Upper lobe of right lung (tissue), 1 donor: ENCODE data around the gene CACUL1. TPM values are rescaled to one million over a fixed set of nuclear protein-coding genes. Genes with fewer than 3 reads are reported as not detected.

ENCODE experiments used
- ATAC-seq: fragments of 200-7000 bp; cut with Tn5 transposase; one replicate; pipeline ENCODE4 v1.9.1; 2020; ENCODE audit warnings: mild to moderate bottlenecking, moderate library complexity
- DNase-seq: peaks from one replicate; pipeline ENCODE4 v3.0.0-alpha.2; 2020
- H3K27ac ChIP-seq: fragments of 200-600 bp; one replicate; pipeline ENCODE4 v1.8.0; 2022
- H3K27me3 ChIP-seq: fragments of 200-600 bp; one replicate; pipeline ENCODE4 v1.8.0; 2022; ENCODE audit warnings: mild to moderate bottlenecking
- H3K36me3 ChIP-seq: fragments of 200-600 bp; one replicate; pipeline ENCODE4 v1.8.0; 2022
- H3K4me1 ChIP-seq: fragments of 200-600 bp; one replicate; pipeline ENCODE4 v1.8.0; 2022
- H3K4me3 ChIP-seq: fragments of 200-600 bp; one replicate; pipeline ENCODE4 v1.8.0; 2022; ENCODE audit warnings: mild to moderate bottlenecking
- H3K9me3 ChIP-seq: fragments of 200-600 bp; one replicate; pipeline ENCODE4 v1.8.0; 2022
- intact Hi-C: fragments of 100-400 bp; cut with DNase I; formaldehyde crosslinking; loops from one replicate; pipeline ENCODE4 v1.11.0; 2022
- total RNA-seq: library from RNA; stranded (reverse); fragmentation: NEBNext Ultra II Directional; extraction: Animal tissue kit (Norgen Biotek cat#: 25700); gene quantifications from one replicate; pipeline ENCODE4 v1.2.1, GENCODE V29; 2021
- TF ChIP-seq, protein P1 (sequence below): fragments of 200-600 bp; IDR thresholded peaks from one replicate; pipeline ENCODE4 v1.8.0; 2022; ENCODE audit warnings: antibody characterized with exemption
- donor health status: DM: no; HTN: yes; CAD: no; lungs with severe emphysema.

CACUL1 gene
- total RNA-seq, 1 donor from 2014 or later: 47.7 TPM

GRCh38 chr10:118689070-118689858 lies 65.5 kb downstream of the CACUL1 start:
- Histone ChIP-seq H3K36me3 (peaks cover 66% of the 10 kb centered on the region), H3K4me1 (no peaks in the 10 kb centered on the region), H3K4me3 (no peak overlapping the region), H3K27ac (no peak overlapping the region), H3K9me3 (no peaks in the 10 kb centered on the region), H3K27me3 (no peaks in the 10 kb centered on the region)
- DNase-seq (no peak), ATAC-seq (no peak)
- TF ChIP-seq, protein P1, sequence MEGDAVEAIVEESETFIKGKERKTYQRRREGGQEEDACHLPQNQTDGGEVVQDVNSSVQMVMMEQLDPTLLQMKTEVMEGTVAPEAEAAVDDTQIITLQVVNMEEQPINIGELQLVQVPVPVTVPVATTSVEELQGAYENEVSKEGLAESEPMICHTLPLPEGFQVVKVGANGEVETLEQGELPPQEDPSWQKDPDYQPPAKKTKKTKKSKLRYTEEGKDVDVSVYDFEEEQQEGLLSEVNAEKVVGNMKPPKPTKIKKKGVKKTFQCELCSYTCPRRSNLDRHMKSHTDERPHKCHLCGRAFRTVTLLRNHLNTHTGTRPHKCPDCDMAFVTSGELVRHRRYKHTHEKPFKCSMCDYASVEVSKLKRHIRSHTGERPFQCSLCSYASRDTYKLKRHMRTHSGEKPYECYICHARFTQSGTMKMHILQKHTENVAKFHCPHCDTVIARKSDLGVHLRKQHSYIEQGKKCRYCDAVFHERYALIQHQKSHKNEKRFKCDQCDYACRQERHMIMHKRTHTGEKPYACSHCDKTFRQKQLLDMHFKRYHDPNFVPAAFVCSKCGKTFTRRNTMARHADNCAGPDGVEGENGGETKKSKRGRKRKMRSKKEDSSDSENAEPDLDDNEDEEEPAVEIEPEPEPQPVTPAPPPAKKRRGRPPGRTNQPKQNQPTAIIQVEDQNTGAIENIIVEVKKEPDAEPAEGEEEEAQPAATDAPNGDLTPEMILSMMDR: no peak
- intact Hi-C loops: no loop called here

DNA sequence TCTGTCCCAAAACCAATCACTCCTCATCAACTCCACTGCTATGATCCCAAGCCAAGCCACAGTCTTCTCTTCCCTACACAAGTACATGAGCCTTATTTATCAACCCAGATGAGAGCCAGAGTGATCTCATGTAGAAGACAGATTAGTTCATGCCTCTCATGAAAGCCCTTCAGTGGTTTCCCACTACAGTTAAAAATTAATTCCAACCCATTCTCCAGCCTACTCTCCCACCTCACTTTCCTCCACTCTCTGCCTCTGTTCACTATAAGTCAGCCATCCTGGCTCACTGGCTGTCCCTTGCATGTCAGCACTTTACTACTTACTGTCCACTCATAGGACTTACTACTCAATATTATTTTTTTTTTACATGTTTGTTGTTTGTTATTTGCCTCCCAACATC lies 67.3 kb downstream of the CACUL1 start:
- Histone ChIP-seq H3K36me3 (peaks cover 79% of the 10 kb centered on the region), H3K4me1 (no peaks in the 10 kb centered on the region), H3K27me3 (no peaks in the 10 kb centered on the region), H3K27ac (no peak overlapping the region), H3K4me3 (no peak overlapping the region), H3K9me3 (no peaks in the 10 kb centered on the region)
- ATAC-seq: no peak
- TF ChIP-seq, protein P1: no peak
- intact Hi-C loops: no loop called here
- DNase-seq: no peak

GRCh38 chr10:118682533-118682932 lies 72.2 kb downstream of the CACUL1 start:
- ATAC-seq: no peak
- intact Hi-C loops: no loop called here
- TF ChIP-seq, protein P1: no peak
- no peaks in the 10 kb centered on the region for H3K9me3 ChIP-seq
- no peak for DNase-seq
- H3K27ac ChIP-seq: no peak overlapping the region
- no peak overlapping the region for H3K4me3 ChIP-seq
- no peaks in the 10 kb centered on the region for H3K27me3 ChIP-seq
- peaks cover 63% of the 10 kb centered on the region for H3K36me3 ChIP-seq
- no peaks in the 10 kb centered on the region for H3K4me1 ChIP-seq

- no peaks in the 10 kb centered on the region for H3K4me1 ChIP-seq
- no peaks in the 10 kb centered on the region for H3K9me3 ChIP-seq
- no peaks in the 10 kb centered on the region for H3K27me3 ChIP-seq
- H3K4me3 ChIP-seq: no peak overlapping the region
- ATAC-seq (no peak), DNase-seq (no peak)
- TF ChIP-seq, protein P1: no peak
- intact Hi-C loops: no loop called here
- H3K27ac ChIP-seq: no peak overlapping the region
- H3K36me3 ChIP-seq: peaks cover 39% of the 10 kb centered on the region
Observed at GRCh38 chr10:118680197-118680596, 74.6 kb downstream of the CACUL1 start.

- intact Hi-C loops: no loop called here
- Histone ChIP-seq H3K27me3 (no peaks in the 10 kb centered on the region), H3K4me1 (peaks cover 2% of the 10 kb centered on the region), H3K4me3 (no peak overlapping the region), H3K36me3 (no peaks in the 10 kb centered on the region), H3K9me3 (no peaks in the 10 kb centered on the region), H3K27ac (no peak overlapping the region)
- TF ChIP-seq, protein P1: no peak
- no peak for DNase-seq
- ATAC-seq: no peak
Observed at GRCh38 chr10:118674226-118674919, 80.4 kb downstream of the CACUL1 start.
